ENCODE measurements around the gene TFB1M. TPM values are rescaled to one million over a fixed set of nuclear protein-coding genes. Genes with fewer than 3 reads are reported as not detected.

The TFB1M gene
- total and polyA plus RNA-seq, 2 donors, result 9.8 to 27.4 TPM

Other genes starting within 250 kb of the TFB1M start
- gene CLDN20, start 50.5 kb downstream of the TFB1M start, total RNA-seq, result not detected
- gene CLDN20, start 50.5 kb downstream of the TFB1M start, polyA plus RNA-seq, result 0.06 TPM
- not detected for gene NOX3, start 141.4 kb upstream of the TFB1M start, total RNA-seq
- not detected for gene NOX3, start 141.4 kb upstream of the TFB1M start, polyA plus RNA-seq